Left kidney (tissue), 2 donors: ENCODE data around the gene BPI. TPM values are rescaled to one million over a fixed set of nuclear protein-coding genes. Genes with fewer than 3 reads are reported as not detected.
"Not testable (repeated sequence)": the region's sequence is repeated elsewhere in the genome, so short reads cannot be mapped to it uniquely, and the experiment has no call there.

Experiments used
- DNase-seq: peaks from one replicate; pipeline ENCODE4 v3.0.0-alpha.2; 2013
- polyA plus RNA-seq: library from polyadenylated mRNA; unstranded; fragments of 120-200 nt; gene quantifications from one replicate; pipeline ENCODE4 v1.2.1, GENCODE V29; 2013; ENCODE audit not compliant: insufficient read length

Gene BPI
- polyA plus RNA-seq, 1 donor, result 0.32 TPM

GRCh38 chr20:38304845-38305447 lies 990 bp downstream of the BPI start:
- DNase-seq, result no peak

GRCh38 chr20:38305541-38305940 lies 1.6 kb downstream of the BPI start:
- DNase-seq, result no peak

GRCh38 chr20:38306379-38306778 lies 2.4 kb downstream of the BPI start:
- DNase-seq, result no peak

GRCh38 chr20:38307371-38308046 lies 3.6 kb downstream of the BPI start:
- no peak for DNase-seq

- no peak for DNase-seq
Measured at GRCh38 chr20:38308047-38308438, 4.1 kb downstream of the BPI start.

- no peak for DNase-seq
Measured at GRCh38 chr20:38308447-38308846, 4.5 kb downstream of the BPI start.

GRCh38 chr20:38311091-38311490 lies 7.1 kb downstream of the BPI start:
- DNase-seq, result no peak

GRCh38 chr20:38311491-38311890 lies 7.5 kb downstream of the BPI start:
- no peak for DNase-seq

- DNase-seq, result no peak
Measured at GRCh38 chr20:38313676-38314075, 9.7 kb downstream of the BPI start.

- not testable (repeated sequence) for DNase-seq
Measured at GRCh38 chr20:38314350-38314749, 10.4 kb downstream of the BPI start.

- DNase-seq, result no peak
Measured at GRCh38 chr20:38315290-38315966, 11.5 kb downstream of the BPI start.

GRCh38 chr20:38316341-38316740 lies 12.4 kb downstream of the BPI start:
- no peak for DNase-seq

- no peak for DNase-seq
Measured at GRCh38 chr20:38317422-38317821, 13.5 kb downstream of the BPI start.

GRCh38 chr20:38320221-38320620 lies 16.3 kb downstream of the BPI start:
- no peak for DNase-seq

GRCh38 chr20:38321959-38322598 lies 18.1 kb downstream of the BPI start:
- DNase-seq, result peak; percentile 59

- no peak for DNase-seq
Measured at GRCh38 chr20:38324159-38324558, 20.2 kb downstream of the BPI start.

GRCh38 chr20:38325167-38325566 lies 21.2 kb downstream of the BPI start:
- DNase-seq, result no peak

- no peak for DNase-seq
Measured at GRCh38 chr20:38325905-38326304, 21.9 kb downstream of the BPI start.

GRCh38 chr20:38326309-38326708 lies 22.4 kb downstream of the BPI start:
- no peak for DNase-seq

- no peak for DNase-seq
Measured at GRCh38 chr20:38330638-38331037, 26.7 kb downstream of the BPI start.

- DNase-seq, result no peak
Measured at GRCh38 chr20:38331245-38331644, 27.3 kb downstream of the BPI start.

GRCh38 chr20:38331814-38332213 lies 27.9 kb downstream of the BPI start:
- DNase-seq, result no peak

GRCh38 chr20:38334016-38334415 lies 30.1 kb downstream of the BPI start:
- no peak for DNase-seq
